HepG2 (cell line): ENCODE measurements around the gene MCC. TPM values are rescaled to one million over a fixed set of nuclear protein-coding genes. Genes with fewer than 3 reads are reported as not detected.

ENCODE experiments used
- AHDC1 ChIP-seq: sonication (generic); formaldehyde crosslinking; IDR thresholded peaks from 2 replicates; pipeline ENCODE4 v1.5.1; 2020; ENCODE audit warnings: mild to moderate bottlenecking, missing genetic modification reagents, borderline replicate concordance
- ARID5B ChIP-seq: IDR thresholded peaks from 2 replicates; pipeline ENCODE4 v1.4.0; 2020; ENCODE audit warnings: mild to moderate bottlenecking, missing genetic modification reagents
- BORCS8-MEF2B ChIP-seq: sonication (generic); formaldehyde crosslinking; IDR thresholded peaks from 2 replicates; pipeline ENCODE4 v1.8.0; 2022; ENCODE audit warnings: mild to moderate bottlenecking, missing genetic modification reagents
- FOXP1 ChIP-seq, 2 experiments: fragments of 450-650 bp in 1 of 2; IDR thresholded peaks; 2 replicates each; pipeline ENCODE4 v1.6.1; 2017 to 2018; ENCODE audit warnings: antibody characterized with exemption in 1 of 2
- HMGA1 ChIP-seq: sonication (generic); formaldehyde crosslinking; conservative IDR thresholded peaks from 2 replicates; pipeline ENCODE4 v1.4.0; 2020; ENCODE audit warnings: missing genetic modification reagents
- HOXA3 ChIP-seq: sonication (generic); formaldehyde crosslinking; IDR thresholded peaks from 2 replicates; pipeline ENCODE4 v1.5.0; 2020; ENCODE audit warnings: missing genetic modification reagents
- NFKBIZ ChIP-seq: IDR thresholded peaks from 2 replicates; pipeline ENCODE4 v1.6.1; 2018; ENCODE audit warnings: missing genetic modification reagents, missing compliant biosample characterization
- NR2F1 ChIP-seq, 2 experiments: fragments of 450-650 bp in 1 of 2; formaldehyde crosslinking in 1 of 2; IDR thresholded peaks; 2 replicates each; pipeline versions ENCODE4 v1.5.0 to v1.6.1; 2016 to 2020; ENCODE audit warnings: mild to moderate bottlenecking in 1 of 2, missing compliant biosample characterization in 1 of 2, missing genetic modification reagents in 1 of 2, moderate library complexity in 1 of 2
- SMARCC2 ChIP-seq: fragments of 450-650 bp; IDR thresholded peaks from 2 replicates; pipeline ENCODE4 v1.6.1; 2017; ENCODE audit warnings: antibody characterized with exemption, mild to moderate bottlenecking
- ZKSCAN1 ChIP-seq: fragments of 150-350 bp; IDR thresholded peaks from 2 replicates; pipeline ENCODE4 v1.6.1; 2014; ENCODE audit warnings: low read length
- ZNF274 ChIP-seq: sonication (generic); formaldehyde crosslinking; IDR thresholded peaks from 2 replicates; pipeline ENCODE4 v1.5.1; 2020; ENCODE audit warnings: mild to moderate bottlenecking, missing genetic modification reagents
- ZNF281 ChIP-seq: sonication (generic); formaldehyde crosslinking; IDR thresholded peaks from 2 replicates; pipeline ENCODE4 v1.4.0; 2020; ENCODE audit warnings: missing genetic modification reagents, borderline replicate concordance
- ZNF367 ChIP-seq: sonication (generic); formaldehyde crosslinking; IDR thresholded peaks from 2 replicates; pipeline ENCODE4 v1.4.0; 2020; ENCODE audit warnings: missing genetic modification reagents, borderline replicate concordance
- ZNF451 ChIP-seq: sonication (generic); formaldehyde crosslinking; IDR thresholded peaks from 2 replicates; pipeline ENCODE4 v1.5.0; 2020; ENCODE audit warnings: mild to moderate bottlenecking, missing genetic modification reagents
- ZNF549 ChIP-seq: sonication (generic); formaldehyde crosslinking; IDR thresholded peaks from 2 replicates; pipeline ENCODE4 v1.5.0; 2020; ENCODE audit warnings: missing genetic modification reagents
- polyA plus RNA-seq, 8 experiments: library from polyadenylated mRNA; depleted of rRNA in 3 of 8; stranded (reverse) in 7 of 8; unstranded in 1 of 8; fragments of >200 nt; fragmentation: Illumina TruSeq in 4 of 8; extraction: Trizol in 4 of 8; gene quantifications; 2 replicates each; pipeline versions ENCODE4 v1.2.1 to v1.2.3, GENCODE V29; 2011 to 2016; ENCODE audit warnings: low read depth in 4 of 8, missing spikeins in 1 of 8, mixed read lengths in 1 of 8; ENCODE audit not compliant: insufficient read depth in 1 of 8
- total RNA-seq, 5 experiments: library from RNA; depleted of rRNA; stranded (reverse); fragments of >200 nt; fragmentation: Illumina TruSeq; extraction: Trizol; gene quantifications; 2 replicates each; pipeline ENCODE4 v1.2.3, GENCODE V29; 2016; ENCODE audit warnings: low read depth in 1 of 5

Gene MCC
- total and polyA plus RNA-seq, 2 of the 13 experiments (the other 11 are each of a cell fraction or from before 2014, with no cell fraction given) = 0.55 to 2.4 TPM

DNA sequence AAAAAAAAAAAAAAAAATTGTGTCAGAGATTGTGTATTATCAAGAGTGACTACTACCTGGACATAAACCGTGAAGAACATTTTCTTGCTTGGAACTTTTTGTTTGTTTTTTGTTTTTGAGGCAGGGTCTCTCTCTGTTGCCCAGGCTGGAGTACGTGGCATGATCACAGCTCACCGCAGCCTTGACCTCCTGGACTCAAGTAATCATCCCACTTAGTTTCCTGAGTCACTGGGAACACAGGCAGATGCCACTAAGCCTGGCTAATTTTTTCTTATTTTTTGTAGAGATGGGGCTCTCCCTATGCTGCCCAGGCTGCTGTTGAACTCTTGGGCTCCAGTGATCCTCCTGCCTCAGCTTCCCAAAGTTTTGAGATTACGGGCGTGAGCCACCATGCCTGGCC is 485.8 kb downstream of the MCC start (continued):
- TF ChIP-seq AHDC1 = peak; percentile 81; the same call in 1 of the 2 replicates
- TF ChIP-seq HOXA3 (CRISPR knock-in tag) = peak; percentile 18; the same call in 1 of the 2 replicates
- TF ChIP-seq SMARCC2 = no peak
- TF ChIP-seq ZKSCAN1 = no peak
- peak in 1 of 2 experiments; percentile 77; a peak in 2 of 4 replicates for TF ChIP-seq NR2F1 (CRISPR knock-in tag; IDR thresholded peaks at IDR 0.05)
- TF ChIP-seq ZNF367 (CRISPR knock-in tag) = no peak
- TF ChIP-seq ARID5B (CRISPR knock-in tag) = peak; percentile 54
- TF ChIP-seq ZNF549 (CRISPR knock-in tag) = no peak
- TF ChIP-seq NFKBIZ = no peak
- no peak for TF ChIP-seq ZNF451 (CRISPR knock-in tag)
- TF ChIP-seq FOXP1 (IDR thresholded peaks at IDR 0.05) = no peak
- TF ChIP-seq FOXP1 (CRISPR knock-in tag; IDR thresholded peaks at IDR 0.05) = no peak
- no peak for TF ChIP-seq HMGA1 (CRISPR knock-in tag)
- TF ChIP-seq ZNF281 (CRISPR knock-in tag) = no peak
- no peak for TF ChIP-seq ZNF274 (CRISPR knock-in tag)
- no peak for TF ChIP-seq BORCS8-MEF2B
